Measurements from ENCODE around the gene NLRP3.

NLRP3 gene

DNA sequence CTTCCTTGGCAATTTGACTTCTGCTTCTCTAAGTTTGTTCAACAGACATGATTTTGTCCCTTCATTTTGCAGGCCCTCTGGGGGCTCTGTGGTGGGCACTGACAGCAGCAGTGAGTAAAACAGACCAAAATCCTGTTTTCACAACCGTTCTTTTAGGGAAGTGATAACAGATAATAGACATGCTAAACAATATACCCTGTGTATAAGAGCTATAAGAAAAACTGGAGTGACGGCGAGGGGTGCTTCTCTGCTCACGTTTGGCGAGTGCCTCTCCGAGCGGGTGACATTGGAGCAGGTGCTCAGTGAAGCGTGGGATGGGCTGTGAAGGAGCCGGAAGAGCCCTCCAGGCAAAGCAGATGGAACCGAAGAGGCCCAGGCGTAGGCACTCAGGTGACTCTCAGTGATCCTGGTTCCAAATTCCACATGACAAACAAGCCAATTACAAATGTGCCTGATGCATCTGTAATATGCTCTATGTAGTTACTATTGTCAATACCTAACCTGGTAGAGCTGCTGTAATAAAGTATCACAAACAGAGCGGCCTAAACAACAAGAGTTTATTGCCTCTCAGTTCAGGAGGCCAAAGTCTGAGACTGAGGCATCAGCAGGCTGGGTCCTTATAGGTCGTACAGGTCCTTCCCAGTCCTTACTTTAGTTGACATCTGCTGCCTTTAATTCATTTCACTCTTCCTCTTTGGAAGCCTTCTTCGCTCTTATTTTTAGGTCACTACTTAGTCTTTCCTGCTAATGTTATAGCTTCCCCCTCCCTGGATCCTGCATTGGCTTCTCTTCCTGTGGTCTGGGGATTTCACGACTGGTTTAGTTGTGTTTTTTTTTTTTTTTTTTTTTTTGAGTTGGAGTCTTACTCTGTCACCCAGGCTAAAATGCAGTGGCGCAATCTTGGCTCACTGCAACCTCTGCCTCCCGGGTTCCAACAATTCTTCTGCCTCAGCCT is 21.9 kb downstream of the NLRP3 start:
- DNase-seq (ENCODE audit: low read depth) = no peak

DNA sequence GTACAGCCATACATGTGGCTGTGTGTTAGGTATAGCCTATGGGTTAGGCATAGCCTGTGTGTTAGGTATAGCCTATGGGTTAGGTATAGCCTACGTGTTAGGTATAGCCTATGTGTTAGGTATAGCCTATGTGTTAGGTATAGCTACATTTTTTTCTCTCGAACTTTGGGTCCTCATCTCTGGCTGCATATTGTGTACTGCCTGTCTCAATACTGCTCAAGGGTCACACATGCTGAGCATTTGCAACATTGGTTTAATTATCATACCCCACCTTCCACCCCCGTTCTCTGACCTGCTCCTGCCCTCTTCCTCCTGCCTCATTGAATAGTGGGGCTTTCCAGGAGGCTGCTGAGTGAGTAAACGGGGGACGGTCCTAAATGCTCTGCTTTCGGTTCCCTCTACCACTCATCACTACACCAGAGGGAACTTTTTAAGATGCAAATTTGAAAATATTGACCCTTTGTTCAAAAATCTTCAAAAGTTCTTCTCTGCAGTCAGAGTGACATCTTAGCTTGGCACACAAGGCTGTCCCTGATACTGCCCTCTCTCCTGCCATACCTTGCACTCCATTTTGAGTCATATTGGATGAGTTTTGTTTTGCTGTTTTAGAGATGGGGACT is 24.1 kb downstream of the NLRP3 start:
- DNase-seq (ENCODE audit: low read depth) = no peak

DNA sequence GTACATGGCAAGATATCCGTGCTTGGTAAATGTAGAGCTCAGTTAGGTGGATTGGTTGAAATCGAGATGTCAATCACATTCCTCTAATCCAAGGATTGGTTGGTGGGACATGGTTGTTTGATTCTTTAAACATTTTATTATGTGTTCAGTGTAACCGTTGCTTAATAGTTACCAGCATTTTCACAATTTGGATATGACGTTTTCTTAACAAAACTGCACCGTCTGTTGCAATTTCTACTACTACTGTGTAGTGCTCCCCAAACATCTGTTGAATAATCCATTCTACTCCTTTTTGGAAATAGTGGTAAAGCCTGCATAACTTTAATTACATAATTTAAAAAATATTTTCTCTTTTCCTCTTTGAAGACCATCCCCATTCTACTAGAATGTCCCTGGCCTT is 25.6 kb downstream of the NLRP3 start:
- no peak for DNase-seq (ENCODE audit: low read depth)

DNA sequence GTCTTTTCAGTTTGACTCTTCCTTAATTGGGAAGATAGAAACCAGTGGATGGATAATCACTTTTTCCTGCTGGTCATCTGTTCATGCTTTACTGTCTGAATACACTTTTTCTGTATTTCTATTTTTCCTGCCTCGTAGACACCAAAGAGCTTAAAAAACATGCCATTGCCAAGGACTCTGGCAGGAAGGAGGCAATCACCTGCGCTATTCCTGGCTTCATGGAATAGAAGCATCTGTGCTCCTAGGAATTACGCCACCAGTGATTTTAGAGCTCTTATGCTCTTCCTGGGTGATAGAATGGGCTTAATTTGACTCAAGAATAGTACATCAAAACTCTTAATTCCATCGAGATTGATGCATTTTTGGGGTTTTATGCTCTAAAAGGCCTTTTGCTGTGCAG is 26.2 kb downstream of the NLRP3 start:
- DNase-seq (ENCODE audit: low read depth) = no peak

DNA sequence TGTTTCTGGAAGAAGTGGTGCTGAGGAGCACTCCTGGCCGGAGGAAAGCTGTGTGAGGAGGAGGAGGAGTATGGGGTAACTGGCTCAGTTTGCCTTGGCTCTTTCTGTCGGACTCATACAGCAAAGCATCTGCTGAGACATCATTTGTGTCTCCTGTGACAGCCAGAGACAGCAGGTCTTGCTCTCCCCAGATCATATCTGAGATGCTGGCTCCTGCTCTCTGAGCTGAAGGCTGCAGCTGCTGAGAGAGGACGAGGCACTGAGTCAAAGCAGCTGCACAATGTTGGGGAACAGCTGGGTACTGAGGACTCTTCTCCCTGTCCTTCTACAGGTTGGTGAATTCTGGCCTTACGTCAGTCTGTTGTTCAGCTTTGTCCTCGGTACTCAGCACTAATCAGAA is 27.7 kb downstream of the NLRP3 start:
- no peak for DNase-seq (ENCODE audit: low read depth)

DNA sequence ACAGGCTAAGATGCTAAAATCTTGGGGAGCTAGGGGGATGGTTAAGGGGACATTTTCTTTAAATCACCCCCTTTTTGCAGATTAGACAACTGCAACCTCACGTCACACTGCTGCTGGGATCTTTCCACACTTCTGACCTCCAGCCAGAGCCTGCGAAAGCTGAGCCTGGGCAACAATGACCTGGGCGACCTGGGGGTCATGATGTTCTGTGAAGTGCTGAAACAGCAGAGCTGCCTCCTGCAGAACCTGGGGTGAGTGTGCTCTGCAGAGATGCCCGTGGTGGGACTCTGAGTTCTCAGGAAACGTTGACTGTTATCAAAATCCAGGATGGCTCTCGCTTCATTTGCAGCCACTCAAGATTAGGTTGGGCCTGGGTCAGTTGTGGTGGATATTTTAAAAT is 28.6 kb downstream of the NLRP3 start:
- no peak for DNase-seq (ENCODE audit: low read depth)

DNA sequence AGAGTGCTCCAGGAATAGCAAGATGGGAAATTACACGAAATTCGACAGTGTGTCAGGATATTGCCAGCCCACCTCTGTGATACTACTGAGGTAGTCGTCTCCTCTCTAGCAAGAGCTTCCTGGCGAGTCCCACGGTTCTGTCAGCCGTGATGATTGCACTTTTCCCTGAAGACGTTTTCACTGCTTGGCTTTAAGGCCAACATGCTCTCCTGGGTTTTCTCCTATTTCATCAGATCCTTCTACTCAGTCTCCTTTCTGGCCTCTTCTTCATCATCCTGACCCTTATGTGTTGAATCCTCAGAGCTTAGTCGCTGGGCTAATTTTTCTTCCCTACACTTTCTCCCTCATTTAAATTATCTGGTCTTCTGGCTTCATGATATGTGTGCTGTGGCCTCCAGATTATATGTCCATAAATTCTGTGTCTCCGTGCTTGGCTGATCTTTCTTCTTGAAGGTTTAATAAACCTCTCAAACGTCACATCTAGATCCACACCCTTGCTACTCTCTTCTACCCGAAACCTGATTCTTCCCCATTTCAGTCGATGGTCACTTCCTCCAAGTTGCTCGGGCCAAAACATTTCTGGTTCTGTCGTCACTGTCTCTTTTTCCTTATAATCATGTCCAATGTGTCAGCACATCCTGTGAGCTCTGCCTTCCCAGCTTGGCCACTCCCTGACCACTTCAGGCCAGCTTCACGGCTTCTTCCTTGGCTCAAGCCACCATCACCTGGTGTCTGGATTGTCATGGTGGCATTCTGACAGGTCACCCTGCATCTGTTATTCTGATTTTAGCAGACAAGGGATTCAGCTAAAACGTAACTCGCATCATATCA is 29.8 kb downstream of the NLRP3 start:
- no peak for DNase-seq (ENCODE audit: low read depth)

DNA sequence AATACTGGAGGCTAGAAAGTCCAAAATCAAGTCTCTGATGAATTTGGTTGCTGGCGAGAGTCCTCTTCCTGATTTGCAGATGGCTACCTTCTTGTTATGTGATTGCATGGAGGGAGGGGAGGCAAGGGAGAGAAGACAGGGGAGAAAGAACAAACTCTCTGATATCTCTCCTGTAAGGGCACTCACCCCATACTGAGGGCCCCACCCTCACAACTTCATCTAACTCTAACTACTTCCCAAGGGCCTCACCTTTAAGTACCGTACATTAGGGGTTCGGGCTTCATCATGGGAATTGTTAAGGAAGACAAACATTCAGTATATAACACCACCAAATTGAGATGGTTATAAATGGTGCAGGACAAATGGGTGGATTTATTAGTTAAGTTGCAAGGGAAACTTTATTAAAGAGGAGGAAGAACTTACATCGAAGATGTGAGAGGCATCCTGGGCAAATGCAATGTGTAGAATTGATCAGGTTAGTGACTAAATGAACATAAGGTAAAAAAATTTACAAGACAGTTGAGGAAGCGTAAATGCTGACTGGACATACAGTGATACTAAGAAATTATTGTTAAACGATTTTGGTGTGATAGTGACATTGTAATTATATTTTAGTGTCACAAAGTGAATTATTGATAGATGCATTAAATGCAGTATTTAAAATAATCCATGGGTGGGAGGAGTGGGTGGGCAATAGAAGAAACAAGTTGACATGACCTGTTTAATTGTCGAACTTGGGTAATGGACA is 31.4 kb downstream of the NLRP3 start:
- no peak for DNase-seq (ENCODE audit: low read depth)

DNA sequence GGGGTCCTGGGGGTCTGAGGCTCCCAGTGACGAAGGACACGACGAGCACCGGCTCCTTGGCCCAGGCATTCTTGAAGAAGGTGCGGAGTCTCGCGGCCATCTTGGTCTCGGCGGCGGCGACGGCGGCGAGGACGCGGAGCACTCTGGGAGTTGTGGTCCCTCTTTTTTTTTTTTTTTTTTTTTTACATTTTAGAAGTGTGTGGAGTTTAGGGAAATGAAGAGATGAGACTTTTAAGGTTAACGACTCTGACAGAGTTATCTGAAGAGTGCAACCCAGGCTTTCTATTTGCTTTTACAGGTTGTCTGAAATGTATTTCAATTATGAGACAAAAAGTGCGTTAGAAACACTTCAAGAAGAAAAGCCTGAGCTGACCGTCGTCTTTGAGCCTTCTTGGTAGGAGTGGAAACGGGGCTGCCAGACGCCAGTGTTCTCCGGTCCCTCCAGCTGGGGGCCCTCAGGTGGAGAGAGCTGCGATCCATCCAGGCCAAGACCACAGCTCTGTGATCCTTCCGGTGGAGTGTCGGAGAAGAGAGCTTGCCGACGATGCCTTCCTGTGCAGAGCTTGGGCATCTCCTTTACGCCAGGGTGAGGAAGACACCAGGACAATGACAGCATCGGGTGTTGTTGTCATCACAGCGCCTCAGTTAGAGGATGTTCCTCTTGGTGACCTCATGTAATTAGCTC is 32.3 kb downstream of the NLRP3 start:
- DNase-seq (ENCODE audit: low read depth) = peak; percentile 26

DNA sequence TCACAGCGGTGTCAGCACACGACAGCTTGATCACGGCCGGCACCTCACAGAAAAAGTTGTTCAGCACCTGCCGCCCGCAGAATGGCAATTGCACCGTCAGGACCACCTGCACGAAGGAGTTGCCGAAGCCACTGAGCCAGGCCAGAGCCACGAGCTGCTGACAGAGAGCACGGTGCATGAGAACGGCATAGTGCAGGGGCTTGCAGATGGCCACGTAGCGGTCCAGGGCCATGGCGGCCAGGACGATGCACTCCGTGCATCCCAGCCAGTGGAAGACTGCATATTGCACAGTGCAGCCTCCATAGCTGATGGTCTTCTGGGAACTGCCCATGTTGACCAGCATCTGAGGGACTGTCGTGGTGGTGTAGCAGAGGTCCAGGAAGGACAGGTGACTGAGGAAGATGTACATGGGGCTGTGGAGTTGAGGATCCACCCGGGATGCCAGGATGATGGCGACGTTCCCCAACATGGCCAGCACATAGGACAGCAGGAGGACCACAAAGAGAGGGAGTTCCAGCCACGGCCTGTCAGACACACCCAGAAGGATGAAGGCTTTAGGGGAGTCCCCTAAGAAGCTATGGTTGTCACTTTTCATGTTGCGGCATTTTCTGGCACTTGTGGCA is 35.5 kb downstream of the NLRP3 start:
- no peak for DNase-seq (ENCODE audit: low read depth)

DNA sequence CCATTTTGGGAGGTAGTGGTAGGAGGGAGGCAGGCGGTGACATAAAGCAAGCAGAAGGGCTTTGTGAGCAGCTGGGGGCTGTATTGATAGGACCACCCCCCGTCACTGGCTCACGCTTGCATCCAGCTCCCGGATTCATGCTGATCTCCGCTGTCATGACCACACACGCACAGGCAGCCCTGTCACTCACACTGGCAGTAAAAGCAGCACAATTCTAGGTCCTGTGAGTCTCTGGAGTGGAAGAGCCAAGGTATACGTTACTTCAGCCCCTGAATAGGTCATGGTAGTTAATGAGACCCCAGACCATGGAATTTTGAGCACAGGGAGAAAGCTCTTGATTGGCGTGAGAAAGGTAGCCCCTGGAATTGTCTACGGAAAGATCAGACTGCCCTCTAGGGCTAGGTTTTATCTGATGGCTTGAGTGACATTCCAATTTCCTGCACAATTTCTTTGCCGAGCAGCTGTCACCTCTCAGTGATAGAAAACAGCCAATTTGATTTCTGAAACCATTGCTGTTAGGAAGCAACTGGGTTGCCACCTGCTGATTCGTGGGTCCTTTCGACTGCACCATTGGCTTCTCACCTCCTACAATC is 36.6 kb downstream of the NLRP3 start:
- no peak for DNase-seq (ENCODE audit: low read depth)

DNA sequence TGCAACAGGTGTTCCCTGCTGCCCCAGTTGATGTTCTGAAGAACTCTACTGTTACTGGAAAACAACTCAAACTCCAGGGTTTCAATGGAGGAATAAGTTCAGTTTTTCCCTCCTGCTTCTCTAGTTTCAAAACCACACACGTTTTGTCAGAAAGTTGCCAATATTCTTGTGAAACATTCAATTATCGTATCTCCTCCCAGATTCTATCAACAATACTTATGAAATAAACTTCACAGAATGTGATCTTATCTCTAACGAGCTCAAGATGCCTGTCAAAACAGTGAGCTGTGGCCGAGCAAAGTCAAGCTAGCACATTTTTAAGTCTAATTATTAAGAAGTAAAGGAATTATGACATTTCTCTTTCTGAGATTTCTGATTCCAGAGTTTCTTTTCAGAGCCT is 37.3 kb downstream of the NLRP3 start:
- no peak for DNase-seq (ENCODE audit: low read depth)

DNA sequence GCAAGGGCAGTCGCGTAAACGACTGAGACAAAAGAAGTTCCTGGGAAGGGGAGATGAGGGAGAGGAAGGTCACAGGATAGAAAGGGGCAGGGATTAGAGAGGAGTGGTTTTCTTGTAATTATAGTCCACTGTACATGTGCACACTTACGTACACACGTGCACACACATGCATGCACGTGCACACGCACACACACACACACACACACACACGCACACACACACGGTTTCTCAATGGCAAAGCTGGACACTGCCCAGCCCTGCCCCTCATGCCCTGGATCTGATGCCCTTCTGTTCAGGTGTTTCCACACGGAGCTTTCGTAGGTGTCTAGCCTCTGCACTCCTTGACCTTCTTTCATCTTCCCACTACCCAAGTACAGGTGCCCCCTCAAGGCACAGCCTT is 38.0 kb downstream of the NLRP3 start:
- no peak for DNase-seq (ENCODE audit: low read depth)

DNA sequence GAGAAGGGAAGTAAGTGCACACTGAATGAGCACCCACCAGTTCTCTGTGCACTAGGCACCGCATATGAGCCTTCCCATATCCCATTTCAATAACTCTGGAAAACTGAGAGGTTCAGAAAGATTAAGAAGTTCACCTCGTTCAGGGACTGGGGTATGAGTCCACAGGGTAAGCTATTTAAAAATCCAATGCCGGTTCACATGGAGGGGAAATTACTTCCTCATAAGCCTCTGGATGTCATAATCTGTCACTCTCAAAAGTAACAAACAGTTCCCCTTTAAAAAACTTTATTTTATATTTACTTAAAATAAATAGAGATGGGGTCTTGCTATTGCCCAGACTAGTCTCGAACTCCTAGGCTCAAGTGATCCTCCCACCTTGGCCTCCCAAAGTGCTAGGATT is 40.0 kb downstream of the NLRP3 start:
- DNase-seq (ENCODE audit: low read depth) = no peak

DNA sequence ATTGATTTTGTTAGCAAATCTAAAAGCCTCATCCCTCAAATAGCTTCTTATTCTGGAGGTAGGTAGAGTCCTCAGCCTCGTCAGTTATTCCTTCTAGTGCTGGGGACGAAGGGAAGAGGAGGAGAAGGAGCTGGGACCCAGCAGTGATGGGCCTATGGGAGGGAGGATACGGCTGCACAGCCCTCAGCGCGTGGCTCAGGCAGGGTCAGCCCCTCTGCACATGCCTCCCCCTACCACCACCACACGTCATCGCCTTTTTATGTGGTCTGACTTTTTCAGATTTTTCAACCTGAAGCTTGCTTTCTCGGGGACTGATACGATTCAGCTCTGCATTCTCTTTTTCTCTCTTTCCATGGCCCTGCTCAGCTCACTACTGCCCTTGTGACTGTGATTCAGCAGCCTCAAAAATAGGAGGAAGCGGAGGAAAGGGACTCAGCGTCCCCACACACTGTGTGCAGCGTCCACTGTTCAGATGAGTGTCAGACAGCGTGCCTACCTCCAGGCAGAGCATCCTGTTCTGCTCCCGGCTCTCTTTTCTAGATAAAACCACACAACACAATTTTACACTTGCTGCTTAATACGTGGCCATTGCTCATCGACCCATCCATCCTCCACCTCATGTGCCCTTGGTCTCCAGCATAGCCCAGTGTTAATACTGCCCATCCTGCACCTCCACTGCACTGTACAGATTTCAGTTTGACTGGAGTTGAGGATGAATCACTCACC is 41.1 kb downstream of the NLRP3 start:
- DNase-seq (ENCODE audit: low read depth) = peak; percentile 17

DNA sequence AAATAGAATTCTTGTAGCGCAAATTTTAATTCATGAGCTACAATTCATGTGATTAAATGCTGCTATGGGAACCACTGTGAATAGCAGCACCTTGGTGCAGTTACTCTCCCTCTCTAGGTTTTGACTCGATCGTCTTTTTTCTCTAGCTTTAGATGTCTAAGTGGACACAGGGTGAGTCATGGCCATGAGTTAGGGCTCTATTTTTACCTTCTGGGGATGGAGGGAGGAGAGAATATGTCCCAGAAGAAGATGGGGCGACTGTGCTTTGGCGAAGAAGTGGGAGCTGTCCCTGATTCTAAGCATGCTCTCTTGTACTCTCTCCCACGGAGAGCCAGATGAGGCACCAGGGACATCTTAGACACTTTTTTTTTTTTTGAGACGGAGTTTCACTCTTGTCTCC is 43.5 kb downstream of the NLRP3 start:
- no peak for DNase-seq (ENCODE audit: low read depth)

DNA sequence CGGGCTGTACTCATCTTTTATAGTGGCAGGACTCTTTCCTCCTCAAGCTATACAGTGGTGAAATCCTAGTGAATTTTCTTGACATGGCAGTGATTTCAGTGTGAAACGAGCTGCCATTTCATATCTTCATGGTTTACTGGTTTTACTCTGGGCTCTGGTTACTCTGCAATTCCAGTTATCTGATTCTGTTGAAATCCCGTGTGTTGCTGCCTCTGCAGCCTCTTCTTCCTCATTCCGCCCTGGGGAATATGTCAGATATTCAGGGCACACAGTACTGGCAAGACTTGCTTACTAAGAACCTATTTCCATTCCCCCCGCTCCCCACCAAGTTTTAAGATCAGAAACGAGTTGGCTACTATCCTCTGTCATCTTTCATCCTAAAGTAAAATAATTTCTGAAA is 49.8 kb downstream of the NLRP3 start:
- DNase-seq (ENCODE audit: low read depth) = no peak

DNA sequence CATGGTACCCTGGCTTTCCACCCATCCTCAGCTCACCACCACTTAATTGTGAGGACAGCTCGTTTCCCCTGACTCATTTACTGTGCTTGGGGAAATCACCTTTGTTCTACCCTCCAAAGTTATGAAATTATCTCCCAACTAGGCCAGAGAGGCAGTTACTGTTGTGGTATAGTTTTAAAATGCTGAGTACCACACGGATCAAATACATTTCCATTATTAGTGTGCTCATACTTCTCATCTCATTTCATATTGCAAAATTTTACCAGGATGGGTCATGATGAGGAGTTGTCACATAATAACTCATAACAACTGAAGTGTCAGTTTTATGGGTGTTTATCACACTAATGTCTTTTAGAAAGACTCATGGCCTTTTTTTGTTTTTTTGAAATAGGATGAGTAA is 51.2 kb downstream of the NLRP3 start:
- DNase-seq (ENCODE audit: low read depth) = no peak

DNA sequence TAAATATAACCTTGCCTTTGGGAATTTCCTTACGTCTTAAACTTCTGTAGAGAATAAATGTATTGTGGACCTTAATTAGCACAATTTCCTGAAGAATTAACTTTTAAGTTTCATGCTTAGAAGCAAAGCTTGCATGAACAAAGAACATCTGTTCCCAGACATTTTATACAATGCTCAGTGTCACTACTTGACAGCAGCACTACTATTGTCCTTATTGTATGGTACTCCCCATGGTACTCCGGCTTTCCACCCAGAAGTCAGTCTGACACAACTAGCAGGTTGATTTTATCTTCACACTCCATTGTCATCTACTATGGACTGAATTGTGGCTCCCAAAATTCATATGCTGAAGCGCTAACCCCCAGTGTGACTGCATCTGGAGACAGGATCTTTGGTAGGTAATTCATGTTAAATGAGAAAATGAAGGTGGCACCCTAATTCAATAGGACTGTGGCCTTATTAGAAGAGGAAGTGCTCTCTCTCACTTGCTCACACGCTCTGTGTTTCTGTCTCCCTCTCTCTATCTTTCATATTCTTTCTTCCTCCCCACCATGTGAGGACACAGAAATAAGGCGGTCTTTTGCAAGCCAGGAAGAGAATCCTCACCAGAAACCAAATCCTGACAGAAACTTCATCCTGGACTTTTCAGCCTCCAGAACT is 52.6 kb downstream of the NLRP3 start:
- no peak for DNase-seq (ENCODE audit: low read depth)
